Stimulated activated CD8-positive, alpha-beta memory T cell treated with anti-CD3 and anti-CD28 coated beads, Interleukin-4, amount 100 ng/mL, for 4 hours (primary cell): ENCODE results near the gene TCL1B.
"Not testable (repeated sequence)": the region's sequence is repeated elsewhere in the genome, so short reads cannot be mapped to it uniquely, and the experiment has no call there.

Experiments used
- DNase-seq, 2 donors: peaks; one replicate each; pipeline ENCODE4 v3.0.0-alpha.2; 2020; ENCODE audit warnings: low read depth in 2 of 2, low spot score in 1 of 2

The TCL1B gene

DNA sequence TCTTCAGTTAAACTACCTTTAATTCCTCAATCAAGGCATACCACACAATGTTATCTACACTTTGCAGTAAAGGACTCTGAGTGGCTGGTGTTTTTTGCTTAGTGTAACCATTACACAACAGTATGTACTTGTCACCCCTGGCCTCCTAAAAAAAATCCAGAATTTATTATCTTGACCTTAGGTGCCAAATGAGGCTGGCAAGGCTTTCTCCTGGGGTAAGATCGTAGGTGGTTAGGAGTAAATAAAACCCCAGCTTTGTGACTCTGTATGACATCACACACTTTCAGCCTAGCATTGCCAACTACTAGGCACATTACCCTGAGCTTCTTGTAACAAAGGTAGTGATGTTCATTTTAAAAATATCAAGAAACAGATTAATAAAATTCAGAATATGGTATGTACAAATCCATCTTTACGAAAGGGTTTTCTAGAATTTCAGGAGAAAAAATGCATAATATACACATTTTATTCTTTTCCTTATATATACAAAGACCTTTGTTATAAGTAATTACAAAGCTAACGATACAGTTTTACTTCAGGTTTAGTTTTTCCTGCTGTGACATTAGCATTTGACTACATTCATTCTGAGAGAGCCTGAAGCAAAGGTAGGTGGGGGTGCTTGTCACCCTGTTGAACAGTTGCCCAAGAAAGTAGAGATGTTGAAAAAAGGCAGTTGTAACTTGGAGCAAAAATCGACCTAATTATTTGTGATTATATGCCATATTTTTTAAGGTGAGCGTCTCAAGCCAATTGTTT, 14.2 kb downstream of the TCL1B start:
- DNase-seq: no peak

DNA sequence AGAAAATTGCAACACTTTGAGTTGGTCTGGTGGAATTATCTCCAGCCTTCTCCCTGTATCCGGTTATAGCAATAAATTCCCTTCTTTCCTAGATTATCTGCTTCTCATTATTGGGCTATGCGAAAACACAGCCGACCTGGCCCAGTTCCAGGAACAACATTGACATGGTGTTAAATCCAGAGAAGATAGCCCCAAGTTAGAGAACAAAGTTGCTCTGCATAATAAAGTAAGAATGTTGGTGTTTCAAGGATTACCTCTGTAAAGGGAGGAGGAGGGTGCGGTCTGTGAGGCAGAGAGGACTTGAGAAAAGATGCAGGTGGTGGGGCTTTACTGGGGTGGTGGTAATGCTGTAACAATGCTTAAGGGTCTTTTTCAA, 15.6 kb downstream of the TCL1B start:
- DNase-seq: no peak

DNA sequence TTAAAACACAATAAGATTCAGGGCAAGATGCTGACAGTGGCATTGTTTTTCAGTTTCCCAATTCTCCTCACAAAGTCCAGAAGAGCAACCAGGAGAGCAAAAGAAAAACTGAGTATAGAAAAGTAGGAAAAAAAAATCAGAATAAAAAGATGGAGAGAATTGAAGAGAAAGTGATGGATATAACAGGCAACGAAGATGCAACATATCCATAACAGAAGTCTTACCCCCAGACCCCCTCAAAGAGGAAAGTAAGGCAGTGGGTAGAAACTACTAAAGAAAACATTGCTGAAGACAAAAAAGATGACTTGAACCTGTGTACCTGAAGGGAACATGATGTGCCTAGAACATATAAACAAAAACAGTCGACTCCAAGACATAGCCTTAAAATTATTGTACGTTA, 17.1 kb downstream of the TCL1B start:
- DNase-seq: no peak

DNA sequence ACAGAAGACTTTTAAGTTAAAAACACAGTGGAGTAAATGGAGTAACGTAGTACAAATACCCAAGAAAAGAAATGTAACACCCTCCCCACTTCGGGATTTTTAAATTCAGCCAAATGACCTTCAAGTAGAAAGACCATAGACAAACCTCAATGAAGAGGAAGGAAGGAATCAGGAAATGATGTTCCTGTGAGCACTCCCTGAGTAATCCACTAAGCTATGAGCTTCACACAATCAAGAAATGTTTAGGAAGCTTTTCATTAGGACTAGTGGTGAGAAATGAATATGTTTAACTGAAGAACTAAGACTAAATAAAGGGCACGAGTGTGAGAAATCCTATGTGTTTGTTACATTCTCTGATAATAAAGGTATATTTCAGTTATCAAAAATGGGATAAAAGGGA, 17.6 kb downstream of the TCL1B start:
- DNase-seq: no peak

GRCh38 chr14:95705518-95705917, 19.3 kb downstream of the TCL1B start:
- DNase-seq: no peak

DNA sequence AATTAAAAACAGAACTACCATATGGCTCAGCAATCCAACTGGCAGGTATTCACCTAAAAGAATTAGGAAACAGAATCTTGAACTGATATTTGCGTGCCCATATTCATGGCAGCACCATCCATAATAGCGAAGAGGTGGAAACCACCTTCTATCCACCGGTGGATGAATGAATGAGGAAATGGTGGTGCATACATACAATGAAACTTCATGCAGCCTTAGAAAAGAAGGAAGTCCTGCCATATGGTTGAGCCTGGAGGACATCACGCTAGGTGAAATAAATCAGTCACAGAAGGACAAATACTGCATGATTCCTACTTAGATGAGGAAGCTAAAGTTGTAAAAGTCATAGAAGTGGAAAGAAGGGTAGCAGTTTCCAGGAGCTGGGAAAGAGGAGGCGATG, 21.1 kb downstream of the TCL1B start:
- no peak for DNase-seq

DNA sequence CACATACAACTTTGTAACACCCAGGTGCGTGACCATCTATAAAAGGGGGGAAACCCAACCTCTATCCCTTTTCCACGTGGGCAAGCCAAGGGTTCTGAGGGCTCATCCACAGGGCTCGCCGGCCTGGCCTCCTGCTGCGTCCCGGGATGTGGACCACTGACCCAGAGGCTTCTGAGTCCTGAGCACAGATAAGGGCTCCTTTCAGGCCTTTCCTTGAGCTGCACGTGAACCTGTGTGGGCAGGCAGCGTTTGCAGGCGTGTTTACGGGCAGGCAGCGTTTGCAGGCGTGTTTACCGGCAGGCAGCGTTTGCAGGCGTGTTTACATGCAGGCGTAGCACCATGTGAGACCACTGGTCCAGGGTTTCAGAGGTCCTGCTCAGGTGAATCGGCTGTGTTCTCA, 23.9 kb downstream of the TCL1B start:
- no peak for DNase-seq

- no peak for DNase-seq
Measured at GRCh38 chr14:95711476-95712176, 25.4 kb downstream of the TCL1B start.

- DNase-seq: no peak
Measured at GRCh38 chr14:95712398-95712797, 26.2 kb downstream of the TCL1B start.

DNA sequence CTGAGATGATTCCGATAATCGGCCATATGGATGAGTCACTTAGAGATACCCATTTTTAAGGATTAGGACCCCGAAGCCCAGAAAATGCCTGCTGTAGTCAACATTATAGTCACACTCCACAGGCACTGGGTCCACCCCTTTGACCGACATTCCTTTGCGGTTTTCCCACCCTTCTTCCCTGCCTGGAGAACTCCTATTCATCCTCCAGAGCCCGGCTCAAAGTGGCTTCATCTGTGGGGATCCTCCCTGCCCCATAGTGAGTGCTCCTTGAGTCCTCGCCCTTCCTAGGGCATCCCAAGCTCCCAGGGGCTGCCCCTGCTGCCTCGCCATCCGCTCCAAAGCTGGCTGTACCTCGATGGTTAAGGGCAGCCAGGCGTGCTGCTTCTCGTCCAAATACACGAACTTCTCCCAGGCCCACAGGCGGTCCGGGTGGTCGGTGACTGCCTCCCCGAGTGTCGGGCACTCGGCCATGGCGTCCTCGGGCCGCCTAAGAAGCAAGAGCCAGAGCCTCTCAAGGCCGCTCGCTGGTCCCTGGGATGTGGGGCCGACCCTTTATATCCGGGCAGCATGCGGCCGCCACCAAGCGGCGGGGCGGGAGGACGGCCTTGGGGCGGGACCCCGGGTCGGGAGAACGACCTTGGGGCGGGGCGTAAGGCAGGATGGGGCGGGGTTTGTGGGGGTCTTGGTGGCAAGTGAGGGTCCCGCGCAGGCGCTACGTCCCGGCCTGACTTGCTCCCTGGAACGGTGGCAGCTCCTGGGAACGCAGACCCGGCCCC, 27.6 kb downstream of the TCL1B start, which contains the start of gene TCL1A:
TSS of gene TCL1A (minus strand) at position 530 of the 776 bp plus-strand sequence. CDS start at position 471, 59 bp downstream.
- DNase-seq: no peak

- no peak for DNase-seq
Measured at GRCh38 chr14:95722525-95723190, 36.4 kb downstream of the TCL1B start.

DNA sequence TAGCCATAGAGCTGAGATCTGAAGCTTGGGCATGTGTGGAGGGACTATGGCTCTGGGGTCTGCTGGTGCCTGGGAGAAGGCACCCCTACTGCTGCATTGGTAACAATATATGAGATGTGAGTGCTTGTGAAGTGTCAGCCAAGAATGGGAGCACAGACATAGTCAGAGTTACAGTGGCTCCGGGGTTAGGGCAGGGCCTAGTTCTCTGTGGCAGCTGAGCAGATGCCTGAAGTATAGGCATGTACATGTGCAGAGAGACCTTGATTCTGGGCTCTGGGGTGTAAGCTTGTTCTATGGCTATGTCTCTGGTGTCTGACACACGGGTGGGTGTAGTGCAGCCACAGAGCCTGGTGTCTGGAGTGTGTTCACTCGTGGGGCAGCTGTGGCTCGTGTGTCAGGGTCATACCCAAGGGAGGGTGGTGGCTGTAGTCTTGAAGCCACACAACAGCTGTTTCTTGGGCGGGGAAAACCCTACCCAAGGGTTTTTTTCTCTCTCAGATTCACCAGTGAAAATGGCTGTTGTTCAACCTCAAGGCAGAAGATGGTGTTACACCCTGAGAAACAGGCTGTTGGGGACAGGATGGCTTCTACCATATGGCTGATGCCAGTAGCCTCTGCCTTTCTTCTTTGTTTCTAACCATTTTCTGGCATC, 39.6 kb downstream of the TCL1B start:
- DNase-seq: no peak

GRCh38 chr14:95727056-95727700, 41.0 kb downstream of the TCL1B start:
- DNase-seq: no peak

- not testable (repeated sequence) for DNase-seq
Measured at GRCh38 chr14:95729402-95730028, 43.3 kb downstream of the TCL1B start.

DNA sequence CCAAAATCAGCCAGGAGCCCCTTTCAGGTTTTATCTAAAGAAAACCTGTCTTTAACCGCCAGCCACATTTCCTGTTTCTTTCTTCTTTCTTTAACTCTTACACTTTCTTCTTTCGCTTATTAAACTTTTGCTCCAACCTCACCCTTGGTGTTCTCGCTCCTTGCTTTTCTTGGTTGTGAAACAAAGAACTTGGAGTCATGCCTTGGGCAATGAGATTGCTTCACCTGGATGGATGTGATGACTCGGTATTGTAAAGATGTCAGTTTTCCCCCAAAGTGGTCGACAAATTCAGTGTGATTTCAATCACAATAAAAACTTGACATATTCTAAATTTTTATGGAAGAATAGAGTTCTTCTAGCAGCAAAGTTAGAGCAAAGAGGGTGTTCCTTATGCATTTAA, 43.9 kb downstream of the TCL1B start:
- DNase-seq: no peak

DNA sequence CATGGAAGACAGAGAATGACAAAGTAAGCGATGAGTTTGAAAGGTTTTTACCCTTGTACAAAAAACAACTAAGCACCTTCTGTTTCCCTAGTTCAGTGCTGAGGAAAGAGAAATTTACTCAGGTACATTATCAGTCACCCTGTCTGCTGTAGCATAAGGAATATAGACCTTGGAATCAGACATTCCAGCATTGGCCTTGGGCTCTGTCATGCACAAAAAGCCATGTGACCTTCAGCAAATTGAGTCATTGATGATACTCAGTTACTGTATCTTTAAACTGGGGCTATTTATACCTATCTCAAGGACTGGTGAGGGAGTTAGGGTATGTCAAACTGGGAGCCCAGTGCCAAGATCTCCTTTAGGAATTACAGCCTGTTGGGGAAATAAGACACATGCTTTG, 47.0 kb downstream of the TCL1B start:
- DNase-seq: no peak

GRCh38 chr14:95739356-95739755, 53.1 kb downstream of the TCL1B start:
- no peak for DNase-seq

DNA sequence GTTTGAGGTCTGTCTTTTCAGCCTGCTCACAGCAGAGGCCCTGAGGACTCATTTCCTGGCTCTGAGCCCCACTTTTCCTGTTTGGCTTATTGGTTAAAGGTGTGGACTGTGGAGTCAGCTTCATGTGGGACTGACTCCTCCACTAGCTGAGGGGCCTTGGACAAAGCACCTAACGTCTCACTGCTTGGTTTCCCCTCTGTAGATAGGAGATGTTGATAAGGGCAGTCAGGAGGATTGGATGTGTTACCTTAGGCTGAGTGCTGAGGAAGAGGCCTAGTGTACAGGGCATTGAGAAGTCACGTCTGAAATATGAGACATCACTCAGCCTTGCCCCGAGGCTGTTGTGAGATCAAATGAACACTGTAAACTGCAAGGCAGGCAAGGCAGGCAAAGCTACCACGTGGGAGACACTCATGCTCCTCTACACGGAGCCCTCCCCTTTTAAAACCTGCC, 54.8 kb downstream of the TCL1B start:
- DNase-seq: no peak

- no peak for DNase-seq
Measured at GRCh38 chr14:95741781-95742180, 55.6 kb downstream of the TCL1B start.
